Measurements from ENCODE around the gene PTDSS2. TPM values are rescaled to one million over a fixed set of nuclear protein-coding genes. Genes with fewer than 3 reads are reported as not detected.
A peak's percentile ranks its signal among the peaks of the same experiment; 100 is the strongest.

Gene PTDSS2
- total RNA-seq, 1 donor from 2014 or later: 55.3 TPM

- H3K4me1 Mint-ChIP-seq (ENCODE audit: unreplicated experiment): peaks cover 39% of the 10 kb centered on the region
- H3K36me3 Mint-ChIP-seq (ENCODE audit: unreplicated experiment): no peaks in the 10 kb centered on the region
- H3K9me3 Mint-ChIP-seq (ENCODE audit: unreplicated experiment): no peaks in the 10 kb centered on the region
- no peak for DNase-seq (ENCODE audit: extremely low spot score, unreplicated experiment)
- H3K27me3 Mint-ChIP-seq (ENCODE audit: unreplicated experiment): no peaks in the 10 kb centered on the region
- TF ChIP-seq CTCF (IDR thresholded peaks at IDR 0.05): no peak
- H3K27ac Mint-ChIP-seq (ENCODE audit: unreplicated experiment): no peak overlapping the region
- H3K4me3 Mint-ChIP-seq (ENCODE audit: unreplicated experiment): no peak overlapping the region
Measured at GRCh38 chr11:412641-413119, 37.4 kb upstream of the PTDSS2 start.

- Mint-ChIP-seq H3K4me3 (ENCODE audit: unreplicated experiment) (no peak overlapping the region), H3K27me3 (ENCODE audit: unreplicated experiment) (no peaks in the 10 kb centered on the region), H3K27ac (ENCODE audit: unreplicated experiment) (no peak overlapping the region), H3K36me3 (ENCODE audit: unreplicated experiment) (no peaks in the 10 kb centered on the region), H3K9me3 (ENCODE audit: unreplicated experiment) (no peaks in the 10 kb centered on the region), H3K4me1 (ENCODE audit: unreplicated experiment) (peaks cover 40% of the 10 kb centered on the region)
- no peak for TF ChIP-seq CTCF (IDR thresholded peaks at IDR 0.05)
- no peak for DNase-seq (ENCODE audit: extremely low spot score, unreplicated experiment)
Measured at GRCh38 chr11:413120-414081, 36.7 kb upstream of the PTDSS2 start.

GRCh38 chr11:414318-414857 lies 35.7 kb upstream of the PTDSS2 start:
- peaks cover 36% of the 10 kb centered on the region for H3K4me1 Mint-ChIP-seq (ENCODE audit: unreplicated experiment)
- no peak for DNase-seq (ENCODE audit: extremely low spot score, unreplicated experiment)
- H3K27me3 Mint-ChIP-seq (ENCODE audit: unreplicated experiment): no peaks in the 10 kb centered on the region
- H3K36me3 Mint-ChIP-seq (ENCODE audit: unreplicated experiment): no peaks in the 10 kb centered on the region
- H3K9me3 Mint-ChIP-seq (ENCODE audit: unreplicated experiment): no peaks in the 10 kb centered on the region
- TF ChIP-seq CTCF (IDR thresholded peaks at IDR 0.05): no peak
- H3K27ac Mint-ChIP-seq (ENCODE audit: unreplicated experiment): no peak overlapping the region
- H3K4me3 Mint-ChIP-seq (ENCODE audit: unreplicated experiment): no peak overlapping the region

- Mint-ChIP-seq H3K9me3 (ENCODE audit: unreplicated experiment) (no peaks in the 10 kb centered on the region), H3K27me3 (ENCODE audit: unreplicated experiment) (no peaks in the 10 kb centered on the region), H3K36me3 (ENCODE audit: unreplicated experiment) (no peaks in the 10 kb centered on the region), H3K27ac (ENCODE audit: unreplicated experiment) (peak overlapping the region; percentile 10), H3K4me3 (ENCODE audit: unreplicated experiment) (peak overlapping the region; percentile 33), H3K4me1 (ENCODE audit: unreplicated experiment) (peaks cover 28% of the 10 kb centered on the region)
- no peak for TF ChIP-seq CTCF (IDR thresholded peaks at IDR 0.05)
- DNase-seq (ENCODE audit: extremely low spot score, unreplicated experiment): no peak
Measured at GRCh38 chr11:415640-416041, 34.4 kb upstream of the PTDSS2 start.

Measured in osteocyte (in vitro differentiated cells).